ENCODE data around the gene KLRC2.

DNA sequence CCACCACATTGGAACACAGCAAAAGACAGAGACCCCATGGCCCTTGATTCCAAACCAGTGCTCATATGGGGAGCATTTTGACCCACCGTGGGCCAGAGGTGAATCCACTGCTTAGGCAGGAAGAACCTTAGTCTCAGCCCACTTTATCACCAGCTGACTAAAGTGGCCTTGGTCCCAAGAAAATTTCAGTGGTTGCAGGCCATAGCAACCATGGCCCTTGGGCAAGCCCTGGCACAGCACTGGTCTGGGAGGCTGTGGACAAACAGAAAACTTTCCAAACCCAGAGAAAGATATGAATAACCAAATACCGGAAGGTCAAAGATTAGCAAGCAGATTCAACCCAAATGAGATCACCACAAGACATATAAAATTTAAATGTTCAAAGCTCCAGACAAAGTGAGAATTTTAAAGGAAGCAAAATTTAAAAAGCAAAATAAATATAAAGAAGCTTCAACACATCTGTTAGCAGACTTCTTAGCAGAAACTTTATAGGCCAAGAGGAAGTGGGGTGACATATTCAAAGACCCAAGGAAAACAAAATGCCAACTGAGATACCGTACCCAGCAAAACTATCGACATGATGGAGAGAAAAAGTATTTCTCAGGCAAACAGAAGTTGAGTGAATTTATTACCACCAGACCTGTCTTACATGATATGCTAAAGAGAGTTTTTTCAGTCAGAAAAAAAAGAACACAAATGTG is 53.7 kb downstream of the KLRC2 start:
- no peak for TF ChIP-seq CTCF (IDR thresholded peaks at IDR 0.05)
- no peak for TF ChIP-seq POLR2AphosphoS5 (IDR thresholded peaks at IDR 0.05; ENCODE audit: low read depth, low read length)
- TF ChIP-seq TCF7L2 (IDR thresholded peaks at IDR 0.05; ENCODE audit: low read depth, low read length), result no peak
- TF ChIP-seq, protein P1, sequence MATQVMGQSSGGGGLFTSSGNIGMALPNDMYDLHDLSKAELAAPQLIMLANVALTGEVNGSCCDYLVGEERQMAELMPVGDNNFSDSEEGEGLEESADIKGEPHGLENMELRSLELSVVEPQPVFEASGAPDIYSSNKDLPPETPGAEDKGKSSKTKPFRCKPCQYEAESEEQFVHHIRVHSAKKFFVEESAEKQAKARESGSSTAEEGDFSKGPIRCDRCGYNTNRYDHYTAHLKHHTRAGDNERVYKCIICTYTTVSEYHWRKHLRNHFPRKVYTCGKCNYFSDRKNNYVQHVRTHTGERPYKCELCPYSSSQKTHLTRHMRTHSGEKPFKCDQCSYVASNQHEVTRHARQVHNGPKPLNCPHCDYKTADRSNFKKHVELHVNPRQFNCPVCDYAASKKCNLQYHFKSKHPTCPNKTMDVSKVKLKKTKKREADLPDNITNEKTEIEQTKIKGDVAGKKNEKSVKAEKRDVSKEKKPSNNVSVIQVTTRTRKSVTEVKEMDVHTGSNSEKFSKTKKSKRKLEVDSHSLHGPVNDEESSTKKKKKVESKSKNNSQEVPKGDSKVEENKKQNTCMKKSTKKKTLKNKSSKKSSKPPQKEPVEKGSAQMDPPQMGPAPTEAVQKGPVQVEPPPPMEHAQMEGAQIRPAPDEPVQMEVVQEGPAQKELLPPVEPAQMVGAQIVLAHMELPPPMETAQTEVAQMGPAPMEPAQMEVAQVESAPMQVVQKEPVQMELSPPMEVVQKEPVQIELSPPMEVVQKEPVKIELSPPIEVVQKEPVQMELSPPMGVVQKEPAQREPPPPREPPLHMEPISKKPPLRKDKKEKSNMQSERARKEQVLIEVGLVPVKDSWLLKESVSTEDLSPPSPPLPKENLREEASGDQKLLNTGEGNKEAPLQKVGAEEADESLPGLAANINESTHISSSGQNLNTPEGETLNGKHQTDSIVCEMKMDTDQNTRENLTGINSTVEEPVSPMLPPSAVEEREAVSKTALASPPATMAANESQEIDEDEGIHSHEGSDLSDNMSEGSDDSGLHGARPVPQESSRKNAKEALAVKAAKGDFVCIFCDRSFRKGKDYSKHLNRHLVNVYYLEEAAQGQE (IDR thresholded peaks at IDR 0.05; ENCODE audit: insufficient read depth in 1 of 2, low read depth in 2 of 2, low read length in 1 of 2), result no peak
